NCI-H524 (cell line): ENCODE results near the gene PDE11A.

Experiments used
- DNase-seq, 2 experiments: peaks; one replicate each; lab custom pipeline; 2025; lab: John Stamatoyannopoulos, UW

Gene PDE11A

GRCh38 chr2:177923323-177923722 lies 149.3 kb downstream of the PDE11A start:
- no peak for DNase-seq

- DNase-seq, result no peak
Observed at GRCh38 chr2:177921726-177922125, 150.9 kb downstream of the PDE11A start.

GRCh38 chr2:177917169-177917568 lies 155.4 kb downstream of the PDE11A start:
- DNase-seq, result no peak

- no peak for DNase-seq
Observed at GRCh38 chr2:177916342-177916741, 156.2 kb downstream of the PDE11A start.

GRCh38 chr2:177914247-177914646 lies 158.3 kb downstream of the PDE11A start:
- DNase-seq, result no peak

DNA sequence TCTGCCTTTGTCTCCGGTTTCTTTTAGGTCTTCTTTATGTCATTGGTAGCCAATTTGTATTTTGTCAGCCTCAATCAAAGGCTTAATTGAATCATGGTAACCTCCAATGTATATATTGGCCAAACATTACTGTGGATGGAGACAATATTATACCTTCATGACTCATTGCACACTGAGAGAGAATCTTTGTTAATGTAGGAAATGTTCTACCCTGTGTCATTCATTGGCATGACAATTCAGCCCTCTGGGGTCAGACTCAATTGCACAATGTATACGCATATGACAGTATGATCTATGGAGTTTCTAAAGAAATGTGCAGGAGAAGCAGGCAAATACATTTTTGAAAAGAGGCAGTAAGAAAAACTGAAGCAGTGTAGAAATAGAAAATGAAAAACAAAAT lies 162.6 kb downstream of the PDE11A start:
- DNase-seq, result no peak

DNA sequence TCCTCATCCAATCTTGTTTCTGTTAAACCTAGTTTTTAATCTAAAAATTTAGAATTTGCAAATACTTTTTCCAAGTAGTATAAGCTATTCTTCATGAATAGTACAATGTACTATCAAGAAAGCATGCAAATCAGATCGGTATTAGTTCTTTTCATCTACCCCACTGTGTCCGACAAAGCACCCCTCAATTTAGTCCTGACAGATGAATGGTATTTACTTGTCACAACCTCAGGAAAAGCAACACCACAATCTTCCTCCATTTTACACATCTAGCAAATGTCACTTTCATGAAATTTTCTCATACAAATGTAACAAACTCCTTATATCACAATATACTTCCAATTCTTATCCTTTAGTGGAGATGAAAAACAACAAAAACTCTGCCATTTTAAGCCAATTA lies 163.8 kb downstream of the PDE11A start:
- no peak for DNase-seq

GRCh38 chr2:177908182-177908581 lies 164.4 kb downstream of the PDE11A start:
- DNase-seq, result no peak

- DNase-seq, result peak; percentile 59 to 72
Observed at GRCh38 chr2:177906041-177906718, 166.4 kb downstream of the PDE11A start.

- peak in 1 of 2 experiments; percentile 2 for DNase-seq
Observed at GRCh38 chr2:177905640-177906039, 166.9 kb downstream of the PDE11A start.

DNA sequence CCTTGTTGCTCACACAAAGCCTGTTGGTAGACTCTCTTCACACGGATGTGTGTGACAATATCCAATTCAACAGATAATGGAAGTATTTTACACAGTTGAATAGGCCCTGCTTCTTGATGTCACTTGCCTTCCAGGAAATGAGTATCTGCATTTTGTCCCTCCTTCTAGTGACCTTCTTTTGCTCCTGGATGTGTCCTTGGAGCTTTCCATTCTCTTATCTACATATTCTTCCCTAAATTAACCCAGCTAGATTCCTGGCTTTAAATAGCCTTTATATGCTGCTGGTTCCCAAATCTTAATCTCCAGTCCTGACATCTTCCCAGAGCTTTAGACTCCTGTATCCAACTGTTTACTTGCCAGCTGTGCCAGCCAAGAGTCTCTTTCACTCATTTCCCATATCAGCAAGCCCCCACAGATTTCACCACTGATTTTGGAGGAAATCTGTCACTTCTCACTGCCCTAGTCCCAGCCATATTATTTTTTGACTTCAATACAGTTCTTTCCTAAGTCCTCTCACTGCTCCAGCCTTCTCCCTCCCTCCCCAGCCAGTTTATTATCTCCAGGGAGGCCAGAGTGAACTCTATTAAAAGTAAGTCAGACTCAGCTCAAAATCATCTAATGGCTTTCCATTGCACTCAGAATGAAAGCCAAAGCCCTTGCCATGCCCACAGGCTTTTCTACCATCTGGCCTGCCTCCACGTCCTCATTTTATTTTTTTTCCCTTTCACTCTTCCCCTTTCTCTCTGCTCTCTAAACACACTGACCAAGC lies 170.0 kb downstream of the PDE11A start:
- DNase-seq, result no peak

DNA sequence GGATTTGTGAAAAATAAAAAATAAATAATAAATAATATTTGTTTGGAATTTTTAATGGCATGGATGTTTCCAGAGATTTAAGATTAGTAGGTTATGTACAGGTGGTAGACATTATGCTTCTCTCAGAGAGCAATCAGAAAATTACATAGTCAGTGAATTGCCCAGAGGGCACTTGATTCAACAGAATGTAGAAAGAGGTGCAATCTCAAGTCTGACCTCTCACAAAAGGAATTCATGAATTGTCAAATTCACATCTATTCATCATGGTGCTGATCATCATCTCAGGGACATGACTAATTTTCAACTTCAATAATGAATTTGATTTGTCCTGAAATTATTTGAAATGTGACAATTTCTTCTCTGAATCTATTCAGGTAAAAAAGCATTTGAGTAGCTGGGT lies 172.5 kb downstream of the PDE11A start:
- DNase-seq, result no peak

DNA sequence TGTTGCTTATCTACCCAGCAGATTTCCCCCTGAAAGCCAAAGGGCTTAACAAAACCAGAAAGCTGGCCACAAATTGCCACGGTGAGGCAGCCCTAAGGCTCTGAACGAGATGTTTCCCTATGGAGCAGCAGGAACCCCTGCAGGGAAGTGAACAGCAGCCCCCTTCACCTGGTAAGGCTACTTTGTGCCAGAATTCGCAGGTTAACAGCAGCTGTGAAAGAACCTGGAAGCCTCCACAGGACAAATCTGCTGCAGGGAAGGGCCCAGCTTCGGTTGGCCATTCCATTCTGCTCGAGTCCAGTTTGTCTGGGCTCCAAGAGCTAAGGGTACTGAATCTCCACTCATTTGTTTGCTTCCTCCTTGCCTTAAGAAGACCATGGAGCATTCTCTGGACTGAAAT lies 175.3 kb downstream of the PDE11A start:
- DNase-seq, result no peak

DNA sequence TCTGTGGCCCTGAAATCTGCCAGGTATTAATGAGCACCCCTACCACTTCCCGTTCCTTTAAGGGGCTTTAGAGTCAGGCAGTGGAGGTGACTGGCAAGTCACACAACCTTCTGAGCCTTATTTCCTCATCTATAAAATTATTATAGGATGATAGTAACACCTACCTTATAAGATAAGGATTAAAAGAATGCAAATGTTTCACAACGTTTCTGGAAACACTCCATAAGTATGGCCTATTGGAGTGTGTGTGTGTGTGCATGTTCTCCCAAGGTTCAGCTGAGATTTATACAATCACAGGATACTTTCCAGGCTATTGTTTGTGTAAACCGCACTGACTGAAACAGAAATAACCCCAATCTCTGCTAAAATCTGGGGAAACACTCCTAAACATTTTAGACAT lies 176.0 kb downstream of the PDE11A start:
- DNase-seq, result no peak

- no peak for DNase-seq
Observed at GRCh38 chr2:177894546-177894945, 178.0 kb downstream of the PDE11A start.

DNA sequence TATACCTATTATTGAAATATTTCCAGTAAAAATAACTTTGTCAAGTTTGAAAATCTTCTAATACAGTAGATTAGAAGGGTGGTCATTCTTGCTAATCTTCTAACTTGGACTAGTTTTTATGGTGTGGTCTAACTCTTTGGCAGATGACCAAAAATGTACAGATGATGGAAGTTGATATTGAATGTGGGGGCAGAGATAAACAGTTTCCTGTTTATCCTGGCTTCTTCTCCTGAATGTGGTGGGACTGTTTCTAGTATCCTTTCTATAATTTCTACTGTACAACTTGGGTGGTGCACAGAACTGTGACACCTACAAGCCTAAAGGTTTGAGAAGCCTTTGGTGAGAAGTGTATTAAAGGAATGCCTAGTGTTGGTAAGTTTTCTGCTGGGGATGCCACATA lies 178.7 kb downstream of the PDE11A start:
- DNase-seq, result no peak

GRCh38 chr2:177891533-177891932 lies 181.0 kb downstream of the PDE11A start:
- no peak for DNase-seq

- no peak for DNase-seq
Observed at GRCh38 chr2:177889818-177890460, 182.6 kb downstream of the PDE11A start.

GRCh38 chr2:177888581-177888980 lies 184.0 kb downstream of the PDE11A start:
- peak in 1 of 2 experiments; percentile 41 for DNase-seq

GRCh38 chr2:177887722-177888121 lies 184.9 kb downstream of the PDE11A start:
- DNase-seq, result no peak

GRCh38 chr2:177886824-177887223 lies 185.8 kb downstream of the PDE11A start:
- no peak for DNase-seq

DNA sequence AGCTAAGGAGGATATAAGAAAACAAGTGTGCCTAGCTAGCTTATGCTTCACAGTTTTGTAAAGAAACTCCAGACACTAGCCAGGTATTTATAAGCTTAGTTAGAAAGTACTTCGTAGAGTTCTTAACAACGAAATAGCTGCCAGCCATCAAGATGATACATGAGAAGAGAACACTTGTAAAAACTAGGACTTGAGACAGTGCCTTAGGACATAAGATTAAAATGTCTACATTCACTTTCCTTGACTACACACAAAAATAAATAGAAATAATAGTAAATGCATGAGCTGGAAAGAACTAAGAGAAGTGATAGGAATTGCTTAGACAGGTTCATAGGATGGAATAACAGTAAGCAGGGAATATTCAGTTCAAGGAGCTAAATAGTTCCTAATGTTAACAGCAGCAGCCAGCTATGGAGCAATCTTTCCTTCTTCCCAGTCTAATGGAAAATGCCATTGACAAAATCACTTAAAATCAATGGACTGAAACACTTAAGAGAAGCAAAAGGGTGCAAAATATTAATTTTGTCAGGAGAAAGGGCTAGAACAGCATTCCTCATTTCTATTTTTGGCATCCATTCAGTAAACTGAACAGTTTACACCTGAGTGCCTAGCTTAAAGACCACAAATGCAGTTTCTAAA lies 186.6 kb downstream of the PDE11A start:
- DNase-seq, result no peak

GRCh38 chr2:177883177-177883576 lies 189.4 kb downstream of the PDE11A start:
- DNase-seq, result no peak
